ENCODE measurements around the gene TBL2. TPM values are rescaled to one million over a fixed set of nuclear protein-coding genes. Genes with fewer than 3 reads are reported as not detected.
"Not testable (repeated sequence)": the region's sequence is repeated elsewhere in the genome, so short reads cannot be mapped to it uniquely, and the experiment has no call there.

The TBL2 gene
- total RNA-seq, 1 experiment from 2014 or later, result 60.1 TPM

- H3K36me3 ChIP-seq (ENCODE audit: control insufficient read depth, insufficient read depth, low read length), result no peaks in the 10 kb centered on the region
- no peaks in the 10 kb centered on the region for H3K27me3 ChIP-seq (ENCODE audit: control insufficient read depth, insufficient read depth, low read length)
- intact Hi-C loops (cut with micrococcal nuclease; ENCODE audit: unreplicated experiment) (no loop called here), in situ Hi-C loops (cut with HindIII; ENCODE audit: low pct_unique_long_range_greater_than_20kb, low sequenced_read_pairs) (no loop called here)
- 0 out of 2 replicates have a peak overlapping the region, but pooled peaks have one; percentile 25 for H3K27ac ChIP-seq (ENCODE audit: low read length)
- TF ChIP-seq SIN3A (IDR thresholded peaks at IDR 0.05; ENCODE audit: borderline replicate concordance, insufficient read depth, low read depth, low read length) (no peak), REST (IDR thresholded peaks at IDR 0.05; ENCODE audit: insufficient read depth in 1 of 2, low read depth in 2 of 2, low read length in 1 of 2) (no peak), TCF7L2 (IDR thresholded peaks at IDR 0.05; ENCODE audit: low read depth, low read length) (no peak), POLR2AphosphoS5 (IDR thresholded peaks at IDR 0.05; ENCODE audit: low read depth, low read length) (no peak)
- TF ChIP-seq, protein P1, sequence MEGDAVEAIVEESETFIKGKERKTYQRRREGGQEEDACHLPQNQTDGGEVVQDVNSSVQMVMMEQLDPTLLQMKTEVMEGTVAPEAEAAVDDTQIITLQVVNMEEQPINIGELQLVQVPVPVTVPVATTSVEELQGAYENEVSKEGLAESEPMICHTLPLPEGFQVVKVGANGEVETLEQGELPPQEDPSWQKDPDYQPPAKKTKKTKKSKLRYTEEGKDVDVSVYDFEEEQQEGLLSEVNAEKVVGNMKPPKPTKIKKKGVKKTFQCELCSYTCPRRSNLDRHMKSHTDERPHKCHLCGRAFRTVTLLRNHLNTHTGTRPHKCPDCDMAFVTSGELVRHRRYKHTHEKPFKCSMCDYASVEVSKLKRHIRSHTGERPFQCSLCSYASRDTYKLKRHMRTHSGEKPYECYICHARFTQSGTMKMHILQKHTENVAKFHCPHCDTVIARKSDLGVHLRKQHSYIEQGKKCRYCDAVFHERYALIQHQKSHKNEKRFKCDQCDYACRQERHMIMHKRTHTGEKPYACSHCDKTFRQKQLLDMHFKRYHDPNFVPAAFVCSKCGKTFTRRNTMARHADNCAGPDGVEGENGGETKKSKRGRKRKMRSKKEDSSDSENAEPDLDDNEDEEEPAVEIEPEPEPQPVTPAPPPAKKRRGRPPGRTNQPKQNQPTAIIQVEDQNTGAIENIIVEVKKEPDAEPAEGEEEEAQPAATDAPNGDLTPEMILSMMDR (IDR thresholded peaks at IDR 0.05), result no peak
- ChIA-PET POLR2A (interaction anchor here (0.6 kb wide), 2 partner anchors 10 to 51 kb away, joined by 3 to 9 read pairs; no protein-coding TSS in a partner anchor), CTCF (no interaction called here)
- DNase-seq (ENCODE audit: low read depth, low spot score) (no peak), ATAC-seq (no peak)
- H3K4me3 ChIP-seq (ENCODE audit: low read depth in 2 of 2, low read length in 2 of 2), result no peak overlapping the region
- no peaks in the 10 kb centered on the region for H3K9me3 ChIP-seq (ENCODE audit: control insufficient read depth, insufficient read depth, low read depth, low read length)
- H3K4me1 ChIP-seq (ENCODE audit: control insufficient read depth, insufficient read depth, low read length), result peaks cover 11% of the 10 kb centered on the region
- BruUV-seq (replicated peaks), result no TSS peak
Observed at GRCh38 chr7:73526896-73527821, 51.2 kb downstream of the TBL2 start.

GRCh38 chr7:73526158-73526494, 52.3 kb downstream of the TBL2 start:
- H3K4me3 ChIP-seq (ENCODE audit: low read depth in 2 of 2, low read length in 2 of 2); in situ Hi-C loops (cut with HindIII; ENCODE audit: low pct_unique_long_range_greater_than_20kb, low sequenced_read_pairs); H3K27me3 ChIP-seq (ENCODE audit: control insufficient read depth, insufficient read depth, low read length); DNase-seq (ENCODE audit: low read depth, low spot score); intact Hi-C loops (cut with micrococcal nuclease; ENCODE audit: unreplicated experiment); CTCF ChIA-PET; H3K36me3 ChIP-seq (ENCODE audit: control insufficient read depth, insufficient read depth, low read length); ATAC-seq; H3K9me3 ChIP-seq (ENCODE audit: control insufficient read depth, insufficient read depth, low read depth, low read length); BruUV-seq (replicated peaks); H3K27ac ChIP-seq (ENCODE audit: low read length): not testable (repeated sequence)
- POLR2A ChIA-PET, result interaction anchor here (0.6 kb wide), 1 partner anchor 30 kb away, joined by 3 read pairs; no protein-coding TSS in a partner anchor
- H3K4me1 ChIP-seq (ENCODE audit: control insufficient read depth, insufficient read depth, low read length), result peaks cover 11% of the 10 kb centered on the region
